Endodermal cell (in vitro differentiated cells): Measurements from ENCODE around the gene EPAS1. TPM values are rescaled to one million over a fixed set of nuclear protein-coding genes. Genes with fewer than 3 reads are reported as not detected.

Experiments used
- DNase-seq: peaks from one replicate; pipeline ENCODE4 v3.0.0-alpha.2; 2017
- H3K27ac ChIP-seq: 2 replicates; pipeline ENCODE4 v1.5.1; 2013; ENCODE audit warnings: mild to moderate bottlenecking, low read depth, low read length, moderate library complexity
- H3K27me3 ChIP-seq: 2 replicates; pipeline ENCODE4 v1.6.1; 2013; ENCODE audit warnings: mild to moderate bottlenecking, low read length, moderate library complexity; ENCODE audit not compliant: insufficient read depth, control insufficient read depth, poor library complexity, severe bottlenecking
- H3K36me3 ChIP-seq: 2 replicates; pipeline ENCODE4 v1.7.0; 2013; ENCODE audit warnings: mild to moderate bottlenecking, low read length, moderate library complexity; ENCODE audit not compliant: control insufficient read depth, insufficient read depth
- H3K4me1 ChIP-seq: one replicate; pipeline ENCODE4 v1.7.0; 2013; ENCODE audit warnings: low read length; ENCODE audit not compliant: control insufficient read depth, insufficient read depth
- H3K4me3 ChIP-seq: 2 replicates; pipeline ENCODE4 v1.5.1; 2013; ENCODE audit warnings: mild to moderate bottlenecking, low read length, moderate library complexity
- H3K9ac ChIP-seq: 2 replicates; pipeline ENCODE4 v1.6.1; 2013; ENCODE audit warnings: mild to moderate bottlenecking, low read length, moderate library complexity; ENCODE audit not compliant: poor library complexity, severe bottlenecking; ENCODE audit errors: extremely low read depth
- H3K9me3 ChIP-seq: 2 replicates; pipeline ENCODE4 v1.6.1; 2013; ENCODE audit warnings: mild to moderate bottlenecking, low read length, moderate library complexity; ENCODE audit not compliant: control insufficient read depth
- H3K27ac Mint-ChIP-seq: 2 replicates; pipeline ENCODE4 v1.8.0; 2020; ENCODE audit warnings: mixed read lengths
- H3K27me3 Mint-ChIP-seq: 2 replicates; pipeline ENCODE4 v1.8.0; 2021; ENCODE audit warnings: mild to moderate bottlenecking, mixed read lengths; ENCODE audit not compliant: insufficient read depth
- H3K36me3 Mint-ChIP-seq: 2 replicates; pipeline ENCODE4 v1.8.0; 2020; ENCODE audit warnings: low read depth, mixed read lengths
- H3K4me1 Mint-ChIP-seq: 2 replicates; pipeline ENCODE4 v1.8.0; 2020; ENCODE audit warnings: mixed read lengths
- H3K4me3 Mint-ChIP-seq: 2 replicates; pipeline ENCODE4 v1.8.0; 2020; ENCODE audit warnings: mild to moderate bottlenecking, moderate library complexity, mixed read lengths
- H3K9me3 Mint-ChIP-seq: 2 replicates; pipeline ENCODE4 v1.8.0; 2020; ENCODE audit warnings: mild to moderate bottlenecking, mixed read lengths
- CTCF ChIP-seq: fragments of 200-600 bp; sonication (generic); conservative IDR thresholded peaks from 2 replicates; pipeline ENCODE4 v1.5.0; 2021; ENCODE audit warnings: antibody characterized with exemption, mild to moderate bottlenecking
- WGBS, 2 experiments: methylation state at CpG; one replicate each; pipeline versions ENCODE4 v1.1.5 to v1.1.7; 2013; ENCODE audit warnings: missing lambda C conversion rate in 2 of 2, mixed read lengths in 1 of 2; ENCODE audit not compliant: insufficient coverage in 1 of 2, insufficient read length in 1 of 2; 5-methylcytosine and 5-hydroxymethylcytosine counted together
- total RNA-seq, 2 donors: library from RNA; stranded (reverse); fragmentation: NEBNext Ultra II Directional in 1 of 2; extraction: Animal tissue kit (Norgen Biotek cat#: 25700) in 1 of 2; gene quantifications; 2 replicates in 1 of 2; 3 replicates in 1 of 2; pipeline ENCODE4 v1.2.1, GENCODE V29; 2021

Gene EPAS1
- total RNA-seq, 2 donors from 2014 or later = 1.2 to 1.9 TPM

- H3K9me3 Mint-ChIP-seq = no peaks in the 10 kb centered on the region
- H3K4me3 Mint-ChIP-seq = no peak overlapping the region
- H3K4me1 Mint-ChIP-seq = no peaks in the 10 kb centered on the region
- no peaks in the 10 kb centered on the region for H3K4me1 ChIP-seq
- peaks cover 13% of the 10 kb centered on the region for H3K27me3 ChIP-seq
- peak; percentile 39 for DNase-seq
- TF ChIP-seq CTCF = peak; percentile 48
- H3K9ac ChIP-seq = no peak overlapping the region
- 86 to 92% methylated on average over 2 of the region's 2 CpGs for WGBS, 2 experiments
- no peak overlapping the region for H3K4me3 ChIP-seq
- no peaks in the 10 kb centered on the region for H3K9me3 ChIP-seq
- H3K27ac ChIP-seq = no peak overlapping the region
- no peaks in the 10 kb centered on the region for H3K36me3 ChIP-seq
- H3K36me3 Mint-ChIP-seq = no peaks in the 10 kb centered on the region
- peaks cover 14% of the 10 kb centered on the region for H3K27me3 Mint-ChIP-seq
- H3K27ac Mint-ChIP-seq = no peak overlapping the region
Observed at GRCh38 chr2:46276642-46277041, 20.6 kb upstream of the EPAS1 start.

- no peak overlapping the region for H3K27ac Mint-ChIP-seq
- Histone ChIP-seq H3K36me3 (no peaks in the 10 kb centered on the region), H3K4me1 (no peaks in the 10 kb centered on the region), H3K9me3 (no peaks in the 10 kb centered on the region), H3K4me3 (no peak overlapping the region), H3K9ac (no peak overlapping the region), H3K27me3 (peaks cover 13% of the 10 kb centered on the region), H3K27ac (no peak overlapping the region)
- peaks cover 23% of the 10 kb centered on the region for H3K27me3 Mint-ChIP-seq
- peaks cover 4% of the 10 kb centered on the region for H3K4me1 Mint-ChIP-seq
- WGBS, 2 experiments = 87 to 100% methylated on average over 3 to 7 of the region's 7 CpGs
- DNase-seq = peak; percentile 35
- TF ChIP-seq CTCF = no peak
- H3K9me3 Mint-ChIP-seq = no peaks in the 10 kb centered on the region
- H3K36me3 Mint-ChIP-seq = no peaks in the 10 kb centered on the region
- H3K4me3 Mint-ChIP-seq = no peak overlapping the region
Observed at GRCh38 chr2:46277431-46278190, 19.6 kb upstream of the EPAS1 start.

- no peak overlapping the region for H3K4me3 ChIP-seq
- WGBS, 2 experiments = 90 to 91% methylated on average over 2 to 3 of the region's 3 CpGs
- Mint-ChIP-seq H3K9me3 (no peaks in the 10 kb centered on the region), H3K27ac (no peak overlapping the region), H3K4me1 (peaks cover 17% of the 10 kb centered on the region), H3K27me3 (peaks cover 24% of the 10 kb centered on the region), H3K36me3 (no peaks in the 10 kb centered on the region), H3K4me3 (no peak overlapping the region)
- TF ChIP-seq CTCF = no peak
- peaks cover 13% of the 10 kb centered on the region for H3K27me3 ChIP-seq
- H3K9me3 ChIP-seq = no peaks in the 10 kb centered on the region
- H3K36me3 ChIP-seq = no peaks in the 10 kb centered on the region
- peak; percentile 9 for DNase-seq
- no peak overlapping the region for H3K9ac ChIP-seq
- H3K27ac ChIP-seq = no peak overlapping the region
- H3K4me1 ChIP-seq = no peaks in the 10 kb centered on the region
Observed at GRCh38 chr2:46278952-46279351, 18.3 kb upstream of the EPAS1 start.
